ENCODE results near the gene KCNJ9. TPM values are rescaled to one million over a fixed set of nuclear protein-coding genes. Genes with fewer than 3 reads are reported as not detected.
"Not testable (repeated sequence)": the region's sequence is repeated elsewhere in the genome, so short reads cannot be mapped to it uniquely, and the experiment has no call there.

Gene KCNJ9
- total RNA-seq, 1 experiment from 2014 or later, result 0.09 TPM

DNA sequence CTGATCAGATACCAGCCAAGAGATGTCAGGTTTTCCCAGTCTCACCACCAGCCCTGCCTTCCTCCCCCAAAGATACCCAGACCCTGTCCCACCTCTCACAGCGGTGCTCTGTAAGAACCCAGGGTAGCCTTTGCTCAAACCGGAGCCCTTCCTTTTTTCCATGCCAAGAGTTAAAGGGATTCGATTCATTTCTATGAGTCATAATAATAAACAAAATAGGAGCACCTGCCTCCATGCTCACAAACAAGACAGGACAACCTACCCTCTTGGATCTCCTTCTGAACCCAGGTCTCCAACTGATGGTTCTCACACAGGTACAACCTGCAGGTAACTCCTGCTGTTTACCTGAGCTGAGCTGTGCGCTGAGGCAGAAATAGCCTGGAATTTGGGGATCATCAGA, 28.3 kb downstream of the KCNJ9 start:
- Histone ChIP-seq H3K56ac (ENCODE audit: insufficient read length, low read depth, low read length) (no peak overlapping the region), H2BK20ac (ENCODE audit: low read depth, low read length, poor library complexity, severe bottlenecking) (no peak overlapping the region), H2BK120ac (ENCODE audit: low read depth, low read length, poor library complexity, severe bottlenecking) (no peak overlapping the region), H4K91ac (ENCODE audit: insufficient read length, low read depth, low read length) (no peak overlapping the region), H3K18ac (ENCODE audit: insufficient read length, low read depth, low read length) (no peak overlapping the region), H3K4me2 (ENCODE audit: insufficient read depth, insufficient read length, low read length) (no peak overlapping the region), H3K4ac (ENCODE audit: low read depth, low read length) (no peak overlapping the region), H3K27me3 (ENCODE audit: insufficient read depth, low read length) (no peaks in the 10 kb centered on the region), H2BK15ac (ENCODE audit: low read depth, low read length) (no peak overlapping the region), H3K9me3 (ENCODE audit: control insufficient read depth, low read depth, low read length) (no peaks in the 10 kb centered on the region), H4K5ac (ENCODE audit: insufficient read length, low read depth, low read length) (no peak overlapping the region), H3K14ac (ENCODE audit: insufficient read depth, low read length) (no peak overlapping the region), H3K79me2 (ENCODE audit: insufficient read depth, low read length) (no peaks in the 10 kb centered on the region), H3K23ac (ENCODE audit: insufficient read length, low read depth, low read length) (no peak overlapping the region), H3K27ac (ENCODE audit: insufficient read length, low read depth, low read length) (no peak overlapping the region), H4K8ac (replicated peaks; ENCODE audit: insufficient read length, low read depth, low read length) (no peak overlapping the region), H3K23me2 (ENCODE audit: insufficient read length, low read depth, low read length, poor library complexity, severe bottlenecking) (no peaks in the 10 kb centered on the region), H4K20me1 (ENCODE audit: control insufficient read depth, insufficient read depth, insufficient read length) (no peaks in the 10 kb centered on the region), H3K4me1 (ENCODE audit: insufficient read depth, low read length) (peaks cover 8% of the 10 kb centered on the region; the same call in 1 of the 2 replicates), H2BK5ac (ENCODE audit: insufficient read length, low read length) (no peak overlapping the region), H2AK5ac (ENCODE audit: insufficient read length, low read length) (no peak overlapping the region), H3T11ph (ENCODE audit: low read length) (no peak overlapping the region), H2AFZ (ENCODE audit: low read length) (no peak overlapping the region), H3K79me1 (ENCODE audit: insufficient read depth, low read depth, low read length, poor library complexity, severe bottlenecking) (no peaks in the 10 kb centered on the region), H2BK12ac (ENCODE audit: insufficient read length, low read depth, low read length) (no peak overlapping the region), H3K9ac (ENCODE audit: extremely low read depth, insufficient read length, low read length) (no peak overlapping the region)
- WGBS (ENCODE audit: extremely low coverage, insufficient read length, low lambda C conversion rate), result no CpG with 5 or more reads among the region's 4 CpGs
- H3K4me1 Mint-ChIP-seq, result peaks cover 47 to 58% of the 10 kb centered on the region in 2 experiments
- peak overlapping the region; percentile 37 to 87 (median 84); a peak in 5 of 7 replicates for H3K27ac Mint-ChIP-seq
- peaks cover 5% of the 10 kb centered on the region for H3K27me3 Mint-ChIP-seq (ENCODE audit: low read depth)
- no peaks in the 10 kb centered on the region; a peak in 1 of 7 replicates for H3K36me3 Mint-ChIP-seq (ENCODE audit: insufficient read depth in 1 of 3, low read depth in 3 of 3)
- no peak for DNase-seq
- TF ChIP-seq, protein P1, sequence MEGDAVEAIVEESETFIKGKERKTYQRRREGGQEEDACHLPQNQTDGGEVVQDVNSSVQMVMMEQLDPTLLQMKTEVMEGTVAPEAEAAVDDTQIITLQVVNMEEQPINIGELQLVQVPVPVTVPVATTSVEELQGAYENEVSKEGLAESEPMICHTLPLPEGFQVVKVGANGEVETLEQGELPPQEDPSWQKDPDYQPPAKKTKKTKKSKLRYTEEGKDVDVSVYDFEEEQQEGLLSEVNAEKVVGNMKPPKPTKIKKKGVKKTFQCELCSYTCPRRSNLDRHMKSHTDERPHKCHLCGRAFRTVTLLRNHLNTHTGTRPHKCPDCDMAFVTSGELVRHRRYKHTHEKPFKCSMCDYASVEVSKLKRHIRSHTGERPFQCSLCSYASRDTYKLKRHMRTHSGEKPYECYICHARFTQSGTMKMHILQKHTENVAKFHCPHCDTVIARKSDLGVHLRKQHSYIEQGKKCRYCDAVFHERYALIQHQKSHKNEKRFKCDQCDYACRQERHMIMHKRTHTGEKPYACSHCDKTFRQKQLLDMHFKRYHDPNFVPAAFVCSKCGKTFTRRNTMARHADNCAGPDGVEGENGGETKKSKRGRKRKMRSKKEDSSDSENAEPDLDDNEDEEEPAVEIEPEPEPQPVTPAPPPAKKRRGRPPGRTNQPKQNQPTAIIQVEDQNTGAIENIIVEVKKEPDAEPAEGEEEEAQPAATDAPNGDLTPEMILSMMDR (conservative IDR thresholded peaks at IDR 0.05), result no peak
- peak overlapping the region in 1 of 2 experiments; percentile 52; a peak in 2 of 5 replicates for H3K4me3 Mint-ChIP-seq
- H3K9me3 Mint-ChIP-seq, result no peaks in the 10 kb centered on the region; a peak in 1 of 5 replicates

DNA sequence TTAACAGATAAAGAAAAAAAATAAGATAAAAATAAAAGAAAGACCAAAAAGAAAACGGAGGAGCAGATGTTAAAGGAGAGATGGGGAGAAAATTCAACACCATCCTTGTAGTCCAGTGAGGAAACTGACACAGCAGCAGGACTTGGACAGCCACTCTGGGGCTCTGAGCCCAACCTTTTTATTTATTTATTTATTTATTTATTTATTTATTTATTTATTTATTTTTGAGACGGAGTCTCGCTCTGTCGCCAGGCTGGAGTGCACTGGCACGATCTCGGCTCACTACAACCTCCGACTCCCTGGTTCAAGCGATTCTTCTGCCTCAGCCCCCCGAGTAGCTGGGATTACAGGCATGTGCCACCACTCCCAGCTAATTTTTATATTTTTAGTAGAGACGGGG, 30.1 kb downstream of the KCNJ9 start:
- H3K23ac ChIP-seq (ENCODE audit: insufficient read length, low read depth, low read length); H2BK120ac ChIP-seq (ENCODE audit: low read depth, low read length, poor library complexity, severe bottlenecking); H3K79me1 ChIP-seq (ENCODE audit: insufficient read depth, low read depth, low read length, poor library complexity, severe bottlenecking); H3K4ac ChIP-seq (ENCODE audit: low read depth, low read length); H3K56ac ChIP-seq (ENCODE audit: insufficient read length, low read depth, low read length); H3K23me2 ChIP-seq (ENCODE audit: insufficient read length, low read depth, low read length, poor library complexity, severe bottlenecking); H2AK5ac ChIP-seq (ENCODE audit: insufficient read length, low read length); H3K27ac ChIP-seq (ENCODE audit: insufficient read length, low read depth, low read length); H2BK15ac ChIP-seq (ENCODE audit: low read depth, low read length); H2AFZ ChIP-seq (ENCODE audit: low read length); H3T11ph ChIP-seq (ENCODE audit: low read length); H2BK5ac ChIP-seq (ENCODE audit: insufficient read length, low read length); H3K79me2 ChIP-seq (ENCODE audit: insufficient read depth, low read length); H3K4me3 Mint-ChIP-seq; H3K27ac Mint-ChIP-seq; H3K9ac ChIP-seq (ENCODE audit: extremely low read depth, insufficient read length, low read length); H3K9me3 Mint-ChIP-seq; H3K4me2 ChIP-seq (ENCODE audit: insufficient read depth, insufficient read length, low read length); H3K9me3 ChIP-seq (ENCODE audit: control insufficient read depth, low read depth, low read length); DNase-seq; H3K36me3 Mint-ChIP-seq (ENCODE audit: insufficient read depth in 1 of 3, low read depth in 3 of 3); H4K8ac ChIP-seq (replicated peaks; ENCODE audit: insufficient read length, low read depth, low read length); H3K14ac ChIP-seq (ENCODE audit: insufficient read depth, low read length); H4K20me1 ChIP-seq (ENCODE audit: control insufficient read depth, insufficient read depth, insufficient read length); H2BK20ac ChIP-seq (ENCODE audit: low read depth, low read length, poor library complexity, severe bottlenecking); H3K18ac ChIP-seq (ENCODE audit: insufficient read length, low read depth, low read length); H2BK12ac ChIP-seq (ENCODE audit: insufficient read length, low read depth, low read length); H4K5ac ChIP-seq (ENCODE audit: insufficient read length, low read depth, low read length); H3K27me3 Mint-ChIP-seq (ENCODE audit: low read depth); H3K27me3 ChIP-seq (ENCODE audit: insufficient read depth, low read length); H4K91ac ChIP-seq (ENCODE audit: insufficient read length, low read depth, low read length): not testable (repeated sequence)
- peaks cover 63 to 70% of the 10 kb centered on the region in 2 experiments for H3K4me1 Mint-ChIP-seq
- no CpG with 5 or more reads among the region's 10 CpGs for WGBS (ENCODE audit: extremely low coverage, insufficient read length, low lambda C conversion rate)
- peaks cover 11% of the 10 kb centered on the region; the same call in 1 of the 2 replicates for H3K4me1 ChIP-seq (ENCODE audit: insufficient read depth, low read length)
